ENCODE measurements around the gene DVL2.
A peak's percentile ranks its signal among the peaks of the same experiment; 100 is the strongest.

DVL2 gene

DNA sequence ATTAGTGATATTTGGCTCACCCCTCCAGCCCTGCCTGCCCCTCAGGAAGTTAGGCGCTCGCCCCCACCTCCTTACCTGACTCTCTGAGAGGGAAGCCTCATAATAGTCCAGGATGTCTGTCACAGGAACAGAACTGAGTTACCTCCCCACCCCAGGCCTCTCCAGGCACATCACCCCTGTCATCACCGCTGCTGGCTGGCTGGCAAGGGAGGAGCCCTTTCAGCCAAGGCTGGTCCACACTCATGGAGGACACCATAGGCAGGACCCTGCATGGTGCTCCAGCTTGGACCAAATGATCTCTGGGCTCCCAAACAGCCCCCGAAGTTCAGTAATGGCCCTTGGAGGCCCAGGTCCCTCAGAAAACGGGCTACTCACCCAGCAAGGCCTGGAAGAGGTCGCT, 16.2 kb downstream of the DVL2 start:
- no peak for FAIRE-seq

DNA sequence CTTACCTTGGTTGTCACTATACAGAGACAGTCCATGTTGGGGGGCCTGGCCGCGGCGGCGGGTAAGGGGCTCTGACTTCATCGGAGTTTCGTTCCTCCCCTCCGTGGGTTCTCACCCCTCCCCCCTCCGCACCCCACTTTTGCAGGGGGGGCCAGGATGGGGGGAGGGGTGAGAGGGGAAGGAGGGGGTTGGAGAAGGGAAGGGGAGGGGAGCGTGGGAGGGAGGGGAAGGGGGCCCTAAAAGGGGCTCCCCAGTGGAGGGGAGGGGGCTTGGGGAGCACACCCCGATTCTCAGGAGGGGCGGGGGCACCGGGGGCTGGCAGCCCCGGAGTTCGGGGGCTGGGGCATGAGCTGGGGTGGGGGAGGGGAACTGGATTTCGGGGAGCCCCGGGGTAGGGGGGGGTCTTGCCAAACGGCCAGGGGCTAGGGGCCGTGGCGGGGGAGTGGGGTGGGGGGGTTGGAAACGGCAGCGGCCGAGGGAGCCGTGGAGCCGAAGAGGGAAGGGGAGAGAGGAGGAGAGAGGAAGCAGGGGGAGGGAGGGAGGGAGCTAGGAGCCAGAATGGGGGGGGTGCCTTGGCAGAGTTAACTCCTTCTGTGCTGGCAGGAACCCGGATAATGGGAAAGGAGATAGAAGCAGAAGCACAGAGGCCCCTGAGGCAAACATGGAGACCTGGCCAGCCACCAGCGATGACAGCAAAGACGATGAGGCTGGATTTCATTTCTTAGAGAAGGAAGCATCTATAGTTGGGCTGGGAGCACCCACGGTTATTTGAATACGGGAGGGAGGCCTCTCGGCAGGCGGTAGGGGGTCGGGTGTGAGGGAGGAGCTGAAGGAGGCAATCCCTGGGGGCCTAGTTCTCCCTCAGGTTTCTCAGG, 17.0 kb downstream of the DVL2 start:
- FAIRE-seq, result peak; percentile 8

DNA sequence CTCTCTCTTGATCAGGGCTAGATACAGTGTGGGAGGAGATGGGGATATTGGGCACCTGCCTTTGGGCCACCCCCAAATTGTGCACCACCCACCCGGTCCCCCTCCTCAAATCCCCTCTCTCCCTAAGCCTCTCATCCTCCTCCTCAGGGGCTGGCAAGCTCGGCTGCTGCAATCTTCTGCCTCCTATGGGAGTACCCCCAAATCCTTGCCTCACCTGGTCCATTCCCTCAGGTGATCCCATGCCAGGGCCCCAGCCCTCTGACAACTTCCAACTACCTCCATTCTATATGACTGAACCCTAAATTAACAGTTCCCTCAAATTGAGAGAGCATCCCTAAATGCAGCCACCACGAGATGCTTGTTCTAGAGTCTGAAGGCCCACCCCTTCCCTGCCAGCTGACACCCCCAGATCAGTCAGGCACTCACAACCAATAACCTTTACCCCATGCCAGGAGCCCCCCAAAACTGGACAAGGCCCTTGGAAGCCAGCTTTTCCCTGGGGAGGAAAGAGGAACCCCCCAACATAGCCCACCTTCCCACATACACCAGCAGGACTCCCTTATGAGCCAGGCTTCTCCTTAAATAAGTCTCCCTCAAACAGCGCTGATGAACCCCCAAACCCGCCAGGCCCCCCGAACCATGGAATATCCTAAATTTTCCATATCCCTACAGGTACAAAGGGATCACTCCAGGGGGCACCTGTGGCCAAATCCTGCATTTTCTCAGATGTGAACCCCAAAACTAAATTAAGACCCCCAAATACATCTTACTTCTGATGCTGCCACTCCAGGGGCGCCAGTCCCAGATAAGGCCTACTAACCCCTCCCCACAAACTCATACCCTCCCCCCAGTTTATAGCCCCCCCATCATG, 17.8 kb downstream of the DVL2 start:
- no peak for FAIRE-seq

DNA sequence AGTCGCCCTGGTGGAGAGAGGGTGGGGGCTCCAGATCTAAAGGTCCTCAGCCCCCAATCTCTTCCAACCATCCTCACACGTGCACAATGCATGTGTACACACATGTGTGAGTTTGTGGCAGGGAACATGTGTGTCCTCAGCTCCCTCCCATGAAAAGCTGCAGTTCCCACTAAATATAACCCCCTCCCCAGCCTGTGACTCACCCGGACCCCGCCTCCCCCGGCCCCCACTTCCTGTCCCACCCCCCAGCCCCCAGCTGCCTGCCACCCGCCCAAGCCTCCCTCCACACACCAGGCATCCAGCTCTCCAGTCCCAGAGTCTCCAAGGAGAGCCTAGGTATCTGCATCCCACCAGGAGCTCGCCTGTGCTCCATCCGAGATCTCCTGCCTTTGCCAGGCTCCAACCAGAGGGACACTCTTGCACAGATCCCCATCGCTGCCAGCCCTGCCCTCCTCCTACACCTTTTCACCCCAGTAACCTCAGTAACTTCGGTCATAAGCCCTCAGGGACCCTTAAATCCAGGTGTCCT, 18.6 kb downstream of the DVL2 start:
- no peak for FAIRE-seq

DNA sequence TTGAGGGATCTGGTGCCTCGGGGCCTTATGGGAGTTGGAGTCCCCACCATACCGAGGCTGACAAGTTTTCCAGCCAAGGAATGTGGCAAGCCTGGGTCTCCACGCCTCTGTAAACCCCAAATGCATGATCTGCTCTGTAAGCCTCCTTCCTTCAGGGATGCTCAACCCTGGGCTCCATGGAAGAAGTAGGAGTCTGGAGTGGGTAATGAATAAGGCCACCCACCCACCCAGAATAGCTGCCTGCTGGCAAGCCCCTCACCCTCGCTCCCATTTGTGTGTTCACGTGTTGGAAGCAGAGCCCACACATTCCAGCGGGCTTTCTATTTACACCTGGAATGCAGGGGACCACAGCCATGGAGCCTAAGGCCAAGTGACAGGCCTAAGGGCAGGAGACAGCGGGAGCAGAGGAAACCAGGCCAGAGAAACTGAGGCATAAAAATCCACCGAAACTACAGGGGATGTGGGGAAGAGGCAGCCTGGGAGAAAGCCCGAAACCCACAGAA, 19.1 kb downstream of the DVL2 start:
- no peak for FAIRE-seq

DNA sequence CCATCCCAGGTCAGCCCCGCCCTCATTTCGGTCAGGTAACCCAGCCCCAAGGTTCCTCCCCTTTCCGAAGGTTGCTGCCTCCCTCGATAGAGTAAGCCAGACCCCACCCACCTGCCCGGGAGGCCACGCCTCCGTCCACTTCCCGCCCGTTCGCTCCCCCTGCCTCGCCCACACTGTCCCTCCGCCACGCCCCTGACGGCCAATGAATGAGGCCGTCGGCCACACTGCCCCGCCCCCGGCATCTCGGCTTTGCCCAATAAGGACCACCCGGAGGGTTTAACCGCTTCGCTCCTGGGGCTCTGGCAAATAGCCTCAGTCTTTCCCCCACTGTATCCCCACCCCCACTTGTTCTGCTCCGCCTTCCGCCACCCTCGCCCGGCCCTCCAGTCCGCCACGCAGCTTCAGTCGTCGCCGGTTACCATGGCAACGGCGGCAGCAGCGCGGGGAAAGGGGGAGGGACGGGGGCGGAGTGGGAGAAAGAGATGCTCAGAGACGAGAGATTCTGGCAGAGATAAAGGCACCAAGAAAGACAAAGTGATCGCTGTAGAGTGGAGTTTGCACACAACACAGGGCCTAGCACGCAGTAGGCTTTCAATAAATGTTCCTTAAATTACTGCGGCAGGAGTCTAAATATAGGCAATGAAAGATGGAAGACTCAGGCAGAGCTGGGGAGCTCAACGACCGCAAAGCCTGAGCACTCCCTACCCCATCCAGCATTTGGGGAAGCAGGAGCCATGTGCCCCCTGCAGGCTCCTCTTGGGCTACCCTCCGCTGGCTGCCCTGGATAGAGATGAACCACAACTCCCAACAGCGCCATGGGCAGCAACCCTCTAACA, 19.8 kb downstream of the DVL2 start:
- peak; percentile 99 for FAIRE-seq

DNA sequence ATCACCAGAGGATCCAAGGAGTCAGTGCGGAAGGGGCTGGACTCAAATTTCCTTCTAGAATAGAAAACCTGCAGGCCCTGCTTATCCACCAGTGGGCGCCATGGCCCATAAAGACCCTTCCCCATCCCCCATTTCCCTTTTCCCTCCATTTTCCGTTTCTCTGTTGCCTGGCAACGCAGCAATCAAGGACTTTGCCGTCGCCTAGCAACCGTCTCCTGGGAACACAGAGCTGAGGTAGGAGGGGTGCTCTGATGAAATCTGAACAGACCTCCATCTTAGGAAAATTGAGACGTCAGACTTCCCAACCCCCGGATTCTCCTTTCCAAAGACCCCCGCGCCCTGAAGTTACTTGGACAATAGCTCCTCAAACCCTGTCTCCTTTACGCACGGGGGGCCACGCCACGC, 20.4 kb downstream of the DVL2 start:
- peak; percentile 13 for FAIRE-seq

DNA sequence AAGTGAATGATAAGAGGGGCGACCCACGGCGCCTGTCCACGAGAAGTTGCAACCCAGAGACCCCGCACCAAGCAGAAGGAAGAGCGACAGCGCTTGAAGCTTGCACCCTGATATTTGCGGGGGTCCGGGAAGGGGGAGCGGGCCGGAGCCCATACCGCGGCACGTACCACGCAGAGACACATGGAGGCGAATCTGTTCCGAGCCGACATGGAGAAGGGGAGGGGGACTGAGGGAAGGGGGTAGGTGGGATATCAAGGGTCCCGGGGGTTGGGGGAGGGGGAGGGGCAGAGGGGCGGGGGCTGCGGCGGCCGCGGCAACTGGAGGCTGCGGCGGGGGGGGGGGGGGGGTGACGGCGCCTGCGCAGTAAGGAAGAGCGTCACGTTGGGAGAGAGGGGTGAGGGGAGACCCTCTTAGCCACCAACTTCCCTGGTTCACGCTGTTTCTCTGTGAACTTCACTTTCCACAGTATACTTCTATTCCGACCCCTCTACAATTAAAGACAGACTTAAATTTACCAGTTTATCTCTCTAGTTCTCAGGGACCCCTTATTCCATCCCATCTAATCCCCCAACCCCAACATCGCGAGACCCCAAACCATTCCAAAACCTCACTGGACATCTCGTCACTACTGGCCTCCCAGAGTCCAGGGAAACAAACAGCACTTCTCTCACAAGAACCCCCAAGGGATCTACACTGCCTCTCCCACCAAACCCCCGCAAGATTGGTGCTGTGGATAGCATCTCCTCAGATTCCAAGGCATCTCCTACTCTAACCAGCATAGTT, 22.6 kb downstream of the DVL2 start:
- no peak for FAIRE-seq

DNA sequence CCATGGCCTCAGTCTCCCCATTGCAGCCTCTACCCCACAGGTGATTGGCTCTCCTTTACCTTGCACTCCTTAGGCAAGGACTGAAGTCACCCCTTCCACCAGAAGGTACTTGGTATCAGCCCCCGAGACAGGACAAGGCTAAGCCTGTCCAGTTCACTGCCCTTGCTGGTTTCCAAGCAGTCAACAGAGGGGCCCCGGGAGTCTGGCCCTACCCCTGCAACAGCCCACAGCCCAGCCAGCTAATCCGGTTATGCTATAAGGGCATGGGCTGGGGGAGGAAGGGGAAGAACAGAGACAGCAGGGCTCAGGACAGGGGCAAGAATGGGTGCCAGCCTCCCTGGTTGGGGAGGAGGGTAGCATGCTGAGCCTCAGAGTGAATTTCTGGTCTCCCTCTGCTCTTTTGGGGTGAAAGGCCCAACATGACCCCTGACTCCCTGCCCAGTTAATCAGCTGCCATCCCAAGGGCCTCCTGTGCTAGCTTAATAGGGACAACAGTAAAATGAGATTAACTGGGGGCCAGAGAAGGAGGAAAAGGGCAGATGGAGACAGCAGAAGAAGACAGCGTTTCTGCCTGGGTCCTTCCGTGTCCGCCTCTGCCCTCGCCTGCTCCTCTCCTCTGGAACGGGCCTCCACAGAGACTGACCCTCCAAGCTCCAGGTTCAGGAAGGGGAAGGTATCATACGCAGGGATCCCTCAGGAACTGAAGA, 25.4 kb downstream of the DVL2 start:
- FAIRE-seq, result no peak

DNA sequence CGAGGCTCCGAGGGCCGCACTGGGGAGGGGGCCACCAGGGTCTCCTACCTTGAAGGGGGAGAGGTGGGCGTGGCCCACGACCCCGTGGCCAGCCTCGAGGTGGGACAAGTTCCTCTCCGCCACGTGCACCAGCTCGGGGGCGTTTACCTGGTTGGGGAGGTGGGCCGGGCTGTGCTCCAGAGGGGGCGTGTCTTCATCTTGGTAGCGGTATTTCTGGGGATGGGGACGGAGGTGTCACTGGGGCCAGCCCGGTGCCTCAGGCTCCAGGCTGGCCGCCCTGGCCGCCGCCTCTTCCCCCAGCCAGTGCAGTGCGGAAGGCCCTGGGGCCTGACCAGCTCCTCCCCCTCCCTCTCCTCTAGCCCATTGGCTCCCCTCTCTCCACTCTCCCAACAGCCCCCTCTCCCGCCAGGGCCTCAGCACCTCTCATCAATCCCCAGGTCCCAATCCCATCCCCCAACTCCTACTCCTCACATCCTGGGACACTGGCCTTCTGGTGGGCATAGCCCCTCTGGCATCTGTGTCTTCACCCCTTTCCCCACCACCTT, 26.2 kb downstream of the DVL2 start:
- no peak for FAIRE-seq

DNA sequence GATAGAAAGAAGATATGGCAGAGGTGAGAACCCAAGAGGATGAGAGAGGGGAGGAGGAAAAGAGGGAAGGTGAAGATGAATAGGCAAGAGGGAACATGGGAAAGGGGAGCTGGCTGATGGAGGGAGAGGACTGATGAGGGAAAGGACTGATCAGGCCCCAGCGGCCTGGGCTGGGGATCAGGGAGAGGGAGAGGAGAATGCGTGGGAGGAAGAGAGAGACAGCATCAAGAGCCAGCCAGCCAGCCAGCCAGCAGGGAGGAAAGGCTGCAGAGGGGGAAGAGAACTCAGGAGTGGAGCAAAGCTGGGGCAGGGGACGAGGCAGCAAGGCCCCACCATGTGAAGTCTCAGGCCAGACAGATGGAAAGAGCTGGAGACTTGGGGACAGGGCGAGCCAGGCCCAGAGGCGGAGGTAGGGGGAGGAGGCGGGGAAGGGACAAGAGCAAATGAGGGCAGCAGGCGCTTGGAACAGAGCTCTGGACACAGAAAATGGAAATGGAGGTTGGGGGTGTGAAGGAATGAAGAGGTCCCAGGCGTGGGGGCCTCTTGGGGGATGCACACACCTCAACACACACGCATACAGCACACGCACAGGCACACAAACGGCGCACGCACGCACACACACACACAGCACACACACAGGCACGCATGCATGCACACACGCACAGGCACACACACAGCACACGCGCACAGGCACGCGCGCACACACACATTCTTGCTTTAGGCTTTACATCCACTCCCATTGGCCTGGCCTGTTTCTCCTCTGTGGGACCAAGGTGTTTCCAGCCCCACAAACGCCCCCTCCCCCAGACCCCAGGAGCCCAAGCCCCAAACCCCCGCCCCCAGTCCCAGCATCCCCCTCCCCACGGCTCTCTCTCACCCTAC, 27.0 kb downstream of the DVL2 start:
- no peak for FAIRE-seq

DNA sequence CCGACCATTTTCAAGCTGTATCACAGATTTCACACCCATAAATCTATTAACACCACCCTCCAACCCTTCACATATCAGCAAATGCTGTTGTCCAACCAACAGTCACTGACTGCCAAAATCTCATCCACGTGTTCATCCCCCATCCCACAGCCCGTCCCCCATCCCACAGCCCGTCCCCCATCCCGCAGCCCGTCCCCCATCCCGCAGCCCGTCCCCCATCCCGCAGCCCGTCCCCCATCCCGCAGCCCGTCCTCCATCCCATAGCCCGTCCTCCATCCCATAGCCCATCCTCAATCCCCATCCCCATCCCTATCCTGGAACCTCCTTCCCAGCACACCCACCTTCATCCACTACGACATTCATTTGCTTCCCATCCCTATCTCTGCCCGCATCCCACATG, 28.8 kb downstream of the DVL2 start:
- FAIRE-seq, result no peak

DNA sequence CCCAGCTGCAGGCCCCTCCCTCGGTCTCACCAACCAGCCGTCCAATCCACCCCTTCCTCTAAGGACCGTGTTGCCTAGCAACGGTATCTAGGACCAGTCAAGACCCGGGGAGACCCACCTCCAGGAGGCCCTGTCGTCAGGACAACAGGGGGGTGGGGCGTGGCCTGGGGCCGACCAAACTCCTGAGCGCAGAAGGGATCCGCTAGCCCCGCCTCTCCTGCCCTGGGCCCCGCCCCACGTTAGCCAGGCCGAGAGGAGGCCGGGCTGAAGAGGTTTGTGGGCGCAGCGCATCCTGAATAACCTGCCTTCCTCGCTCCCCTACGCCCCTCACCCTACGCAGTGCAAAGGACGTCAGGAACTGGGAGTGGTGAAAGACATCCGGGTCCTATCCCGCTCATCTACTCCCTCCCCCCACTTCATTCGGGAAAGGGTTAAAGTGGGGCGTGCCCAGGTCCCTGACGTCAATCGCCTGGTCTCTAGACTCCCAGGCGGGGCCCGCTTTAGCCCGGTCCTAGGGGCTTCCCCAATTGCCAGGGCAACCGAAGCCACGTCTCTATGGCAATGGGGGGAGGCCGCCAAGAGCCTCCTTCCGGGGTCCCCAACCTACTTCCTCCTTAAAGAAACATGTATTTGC, 29.4 kb downstream of the DVL2 start:
- no peak for FAIRE-seq

DNA sequence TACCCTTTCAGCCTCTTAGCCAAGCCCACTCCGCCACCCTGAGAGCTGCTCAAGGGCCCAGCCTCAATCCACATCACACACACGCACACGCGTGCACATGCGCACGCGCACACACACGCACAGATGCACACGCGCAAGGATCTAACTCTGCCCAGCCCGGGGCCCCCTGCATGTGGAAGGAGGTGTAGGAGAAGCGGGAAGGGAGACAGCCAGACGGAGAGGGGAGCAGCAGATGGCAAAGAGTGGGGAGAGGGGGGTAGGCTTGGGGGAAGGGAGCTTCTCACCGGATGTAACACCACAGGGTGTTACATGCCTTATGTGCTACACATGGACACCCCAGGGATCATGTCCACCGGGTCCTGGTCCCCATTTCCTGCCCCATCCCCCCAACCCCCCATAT, 30.0 kb downstream of the DVL2 start:
- FAIRE-seq, result no peak

DNA sequence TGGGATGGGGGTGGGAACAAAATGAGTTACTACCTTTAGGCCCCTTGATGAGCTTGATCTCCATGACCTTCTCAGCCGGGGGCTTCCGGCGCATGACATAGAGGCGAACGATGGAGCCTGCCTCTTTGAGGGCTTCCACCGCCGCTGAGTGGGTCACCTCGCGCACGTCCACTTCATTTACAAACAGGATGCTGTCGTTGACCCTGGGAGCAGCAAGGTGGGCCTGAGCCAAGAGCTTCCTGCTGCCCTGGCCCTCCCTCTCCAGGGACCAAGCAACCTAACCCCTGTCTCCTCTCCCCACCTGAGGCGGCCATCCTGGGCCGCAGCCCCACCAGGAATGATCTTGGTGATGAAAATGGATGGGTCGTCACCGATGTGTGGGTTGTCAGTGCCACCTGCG, 30.9 kb downstream of the DVL2 start:
- FAIRE-seq, result no peak

DNA sequence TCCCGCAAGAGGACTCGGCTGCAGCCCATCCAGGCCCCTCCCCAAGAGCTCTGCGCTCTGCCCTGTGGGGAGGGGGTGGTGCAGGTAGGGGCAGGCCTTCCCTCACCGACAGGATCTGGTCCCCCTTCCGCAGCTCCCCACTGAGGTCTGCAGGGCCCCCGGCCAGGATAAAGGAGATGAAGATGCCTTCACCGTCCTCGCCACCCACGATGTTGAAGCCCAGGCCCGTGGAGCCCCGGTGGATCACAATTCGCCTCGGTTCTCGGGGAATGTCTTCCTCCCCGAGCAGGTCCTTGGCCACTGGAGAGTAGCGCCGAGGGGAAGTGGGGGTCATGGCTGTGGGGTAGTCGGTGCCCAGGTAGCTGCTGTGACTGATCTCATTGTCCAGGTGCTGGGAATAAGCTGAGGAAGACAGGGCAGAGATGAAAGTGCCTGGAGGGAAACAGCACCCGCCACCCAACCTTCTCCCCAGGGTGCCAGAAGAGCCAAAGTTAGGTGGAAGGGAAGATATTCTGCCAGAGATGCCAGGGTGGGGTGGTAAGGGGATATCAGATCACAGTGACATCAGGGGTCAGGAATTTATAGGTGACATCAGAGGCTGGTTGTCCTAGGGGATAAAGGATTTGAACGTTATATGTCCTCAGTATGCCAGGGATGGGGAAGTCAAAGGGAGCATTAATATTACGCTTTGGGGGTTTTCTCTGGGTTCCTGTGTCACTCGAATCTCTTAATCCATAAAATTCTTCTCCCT, 37.5 kb downstream of the DVL2 start:
- no peak for FAIRE-seq

DNA sequence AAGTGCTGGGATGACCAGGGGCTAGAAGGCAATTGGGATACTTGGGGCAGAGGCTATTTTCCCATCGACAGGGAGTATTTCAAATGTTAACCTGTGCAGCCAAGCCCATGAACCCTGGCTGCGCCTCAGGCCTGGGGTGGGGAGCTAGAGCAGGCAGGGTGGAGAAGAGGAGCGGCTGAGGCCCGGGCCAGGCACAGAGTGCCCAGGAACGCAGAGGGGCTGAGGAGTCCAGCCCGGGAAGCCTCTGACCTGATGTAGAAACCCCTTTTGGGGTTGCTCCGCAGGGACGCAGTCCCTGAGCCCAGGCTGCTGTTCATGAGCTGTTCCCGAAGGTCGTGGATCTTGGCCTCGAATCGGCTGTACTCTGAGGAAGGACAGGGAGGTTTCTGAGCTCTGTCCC, 38.3 kb downstream of the DVL2 start:
- FAIRE-seq, result no peak

DNA sequence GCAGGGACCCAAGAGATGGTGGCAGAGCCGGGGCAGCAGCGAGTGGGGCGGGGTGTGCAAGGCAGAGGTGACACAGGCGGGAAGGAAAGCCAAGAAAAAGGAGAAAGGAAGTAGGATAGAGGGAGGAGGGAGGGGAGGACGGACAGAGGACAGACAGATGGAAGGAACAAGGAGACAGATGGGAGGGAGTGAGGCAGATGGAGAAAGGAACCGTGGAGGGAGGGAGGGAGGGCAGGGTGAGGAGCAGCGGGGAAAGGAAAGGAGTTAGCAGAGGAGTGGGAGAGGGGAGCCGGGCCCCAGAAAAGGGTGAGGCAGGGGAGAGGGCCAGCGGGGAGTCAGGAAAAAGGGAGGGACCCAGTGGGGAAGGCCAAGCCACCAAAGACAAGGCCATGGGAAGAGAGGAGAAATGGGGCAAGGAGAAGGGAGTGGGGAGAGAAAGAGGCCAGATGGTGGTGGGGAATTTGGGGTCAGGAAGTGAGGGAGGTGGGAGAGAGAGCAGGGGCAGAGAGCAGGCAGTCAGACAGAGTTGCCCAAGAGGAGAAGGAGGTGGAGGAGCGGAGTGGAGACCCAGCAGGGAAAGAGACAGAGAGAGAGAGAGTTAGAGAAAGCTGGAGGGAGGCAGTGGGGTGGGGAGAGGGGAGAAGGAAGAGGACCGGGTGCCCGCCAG, 41.9 kb downstream of the DVL2 start:
- FAIRE-seq, result no peak

Measured in G401.6 (cell line).